H9 (cell line): Measurements from ENCODE around the gene AATK. TPM values are rescaled to one million over a fixed set of nuclear protein-coding genes. Genes with fewer than 3 reads are reported as not detected.

Experiments used
- DNase-seq: peaks from one replicate; pipeline ENCODE4 v3.0.0-alpha.2; 2017
- H2AFZ ChIP-seq: one replicate; pipeline ENCODE4 v1.6.1; 2013; ENCODE audit warnings: mild to moderate bottlenecking, low read length, control low read depth, moderate library complexity
- H2AK5ac ChIP-seq: 2 replicates; pipeline ENCODE4 v1.6.1; 2013; ENCODE audit warnings: low read length, control low read depth, mixed read lengths; ENCODE audit not compliant: insufficient read length
- H2BK120ac ChIP-seq: one replicate; pipeline ENCODE4 v1.6.1; 2013; ENCODE audit warnings: low read depth, mild to moderate bottlenecking, low read length, control low read depth, inconsistent platforms; ENCODE audit not compliant: poor library complexity, severe bottlenecking
- H2BK12ac ChIP-seq: 2 replicates; pipeline ENCODE4 v1.6.1; 2013; ENCODE audit warnings: low read length, control low read depth, mixed read lengths, low read depth; ENCODE audit not compliant: insufficient read length
- H2BK15ac ChIP-seq: 2 replicates; pipeline ENCODE4 v1.6.1; 2013; ENCODE audit warnings: low read depth, low read length, control low read depth
- H2BK20ac ChIP-seq: one replicate; pipeline ENCODE4 v1.6.1; 2013; ENCODE audit warnings: low read depth, mild to moderate bottlenecking, low read length, control low read depth, inconsistent platforms; ENCODE audit not compliant: poor library complexity, severe bottlenecking
- H2BK5ac ChIP-seq: 2 replicates; pipeline ENCODE4 v1.6.1; 2013; ENCODE audit warnings: low read length, control low read depth, mixed read lengths; ENCODE audit not compliant: insufficient read length
- H3K14ac ChIP-seq: 2 replicates; pipeline ENCODE4 v1.6.1; 2013; ENCODE audit warnings: low read length, control low read depth; ENCODE audit not compliant: insufficient read depth
- H3K18ac ChIP-seq: 2 replicates; pipeline ENCODE4 v1.6.1; 2013; ENCODE audit warnings: low read depth, mild to moderate bottlenecking, mixed read lengths, low read length, control low read depth; ENCODE audit not compliant: insufficient read length
- H3K23ac ChIP-seq: 2 replicates; pipeline ENCODE4 v1.6.1; 2013; ENCODE audit warnings: low read length, control low read depth, mixed read lengths, low read depth; ENCODE audit not compliant: insufficient read length
- H3K23me2 ChIP-seq: 2 replicates; pipeline ENCODE4 v1.6.1; 2013; ENCODE audit warnings: low read depth, mild to moderate bottlenecking, mixed read lengths, low read length, control low read depth; ENCODE audit not compliant: insufficient read length, poor library complexity, severe bottlenecking
- H3K27ac ChIP-seq: 2 replicates; pipeline ENCODE4 v1.5.1; 2013; ENCODE audit warnings: low read length, control low read depth, mixed read lengths, low read depth; ENCODE audit not compliant: insufficient read length
- H3K27me3 ChIP-seq: 2 replicates; pipeline ENCODE4 v1.6.1; 2013; ENCODE audit warnings: low read length, control low read depth, inconsistent platforms; ENCODE audit not compliant: insufficient read depth
- H3K4ac ChIP-seq: 2 replicates; pipeline ENCODE4 v1.6.1; 2013; ENCODE audit warnings: low read depth, mild to moderate bottlenecking, control low read depth, inconsistent platforms, low read length, moderate library complexity
- H3K4me1 ChIP-seq: 2 replicates; pipeline ENCODE4 v1.6.1; 2013; ENCODE audit warnings: low read length, control low read depth, inconsistent platforms; ENCODE audit not compliant: insufficient read depth
- H3K4me2 ChIP-seq: 2 replicates; pipeline ENCODE4 v1.6.1; 2013; ENCODE audit warnings: low read length, control low read depth, mixed read lengths; ENCODE audit not compliant: insufficient read length, insufficient read depth
- H3K56ac ChIP-seq: 2 replicates; pipeline ENCODE4 v1.6.1; 2013; ENCODE audit warnings: low read depth, mild to moderate bottlenecking, mixed read lengths, low read length, control low read depth; ENCODE audit not compliant: insufficient read length
- H3K79me1 ChIP-seq: 2 replicates; pipeline ENCODE4 v1.6.1; 2013; ENCODE audit warnings: low read depth, mild to moderate bottlenecking, moderate library complexity, low read length, control low read depth, inconsistent platforms; ENCODE audit not compliant: insufficient read depth, poor library complexity, severe bottlenecking
- H3K79me2 ChIP-seq: 2 replicates; pipeline ENCODE4 v1.6.1; 2013; ENCODE audit warnings: low read length, control low read depth, inconsistent platforms; ENCODE audit not compliant: insufficient read depth
- H3K9ac ChIP-seq: 2 replicates; pipeline ENCODE4 v1.6.1; 2013; ENCODE audit warnings: low read length, control low read depth, mixed read lengths; ENCODE audit not compliant: insufficient read length; ENCODE audit errors: extremely low read depth
- H3K9me3 ChIP-seq: one replicate; pipeline ENCODE4 v1.6.1; 2013; ENCODE audit warnings: low read depth, low read length, inconsistent platforms; ENCODE audit not compliant: control insufficient read depth
- H3T11ph ChIP-seq: one replicate; pipeline ENCODE4 v1.6.1; 2013; ENCODE audit warnings: mild to moderate bottlenecking, low read length, control low read depth, inconsistent platforms
- H4K20me1 ChIP-seq: one replicate; pipeline ENCODE4 v1.6.1; 2013; ENCODE audit not compliant: control insufficient read depth, insufficient read length, insufficient read depth
- H4K5ac ChIP-seq: 2 replicates; pipeline ENCODE4 v1.6.1; 2013; ENCODE audit warnings: low read depth, mild to moderate bottlenecking, mixed read lengths, low read length, control low read depth; ENCODE audit not compliant: insufficient read length
- H4K8ac ChIP-seq: replicated peaks from 2 replicates; pipeline ENCODE4 v1.6.1; 2013; ENCODE audit warnings: low read length, control low read depth, mixed read lengths, low read depth; ENCODE audit not compliant: insufficient read length
- H4K91ac ChIP-seq: 2 replicates; pipeline ENCODE4 v1.6.1; 2013; ENCODE audit warnings: low read depth, mild to moderate bottlenecking, moderate library complexity, mixed read lengths, low read length, control low read depth; ENCODE audit not compliant: insufficient read length
- H3K27ac Mint-ChIP-seq, 3 experiments: 2 replicates in 2 of 3; 3 replicates in 1 of 3; pipeline ENCODE4 v1.8.0; 2020 to 2021; ENCODE audit warnings: mixed read lengths in 3 of 3, mild to moderate bottlenecking in 1 of 3, moderate library complexity in 1 of 3
- H3K27me3 Mint-ChIP-seq: 2 replicates; pipeline ENCODE4 v1.8.0; 2021; ENCODE audit warnings: low read depth, mild to moderate bottlenecking, moderate library complexity, mixed read lengths
- H3K36me3 Mint-ChIP-seq, 3 experiments: 2 replicates in 2 of 3; 3 replicates in 1 of 3; pipeline ENCODE4 v1.8.0; 2020 to 2021; ENCODE audit warnings: low read depth in 3 of 3, mixed read lengths in 3 of 3; ENCODE audit not compliant: insufficient read depth in 1 of 3
- H3K4me1 Mint-ChIP-seq, 2 experiments: 2 replicates each; pipeline ENCODE4 v1.8.0; 2020; ENCODE audit warnings: mixed read lengths in 2 of 2
- H3K4me3 Mint-ChIP-seq, 2 experiments: 2 replicates in 1 of 2; 3 replicates in 1 of 2; pipeline ENCODE4 v1.8.0; 2020 to 2021; ENCODE audit warnings: mild to moderate bottlenecking in 2 of 2, mixed read lengths in 2 of 2, moderate library complexity in 1 of 2
- H3K9me3 Mint-ChIP-seq, 2 experiments: 2 replicates in 1 of 2; 3 replicates in 1 of 2; pipeline ENCODE4 v1.8.0; 2020; ENCODE audit warnings: mild to moderate bottlenecking in 2 of 2, mixed read lengths in 2 of 2, moderate library complexity in 1 of 2
- WGBS: extraction: QIAGEN DNeasy Blood & Tissue Kit; methylation state at CpG from one replicate; pipeline ENCODE4 v1.1.7; 2013; ENCODE audit warnings: missing lambda C conversion rate, low lambda C conversion rate, mixed read lengths; ENCODE audit not compliant: insufficient read length; ENCODE audit errors: extremely low coverage; 5-methylcytosine and 5-hydroxymethylcytosine counted together
- total RNA-seq: library from RNA; stranded (reverse); gene quantifications from 2 replicates; pipeline ENCODE4 v1.2.1, GENCODE V29; 2021
- TF ChIP-seq, protein P1 (sequence below): fragments of 200-600 bp; sonication (generic); conservative IDR thresholded peaks from 3 replicates; pipeline ENCODE4 v1.8.0; 2021; ENCODE audit warnings: antibody characterized with exemption, mild to moderate bottlenecking

Gene AATK
- total RNA-seq, 1 experiment from 2014 or later = 2.4 TPM

GRCh38 chr17:81115749-81116464 is 50.1 kb downstream of the AATK start:
- Histone ChIP-seq H3K56ac (no peak overlapping the region), H3K23ac (no peak overlapping the region), H3K18ac (no peak overlapping the region), H2BK15ac (no peak overlapping the region), H4K20me1 (no peaks in the 10 kb centered on the region), H3K4me2 (no peak overlapping the region), H3T11ph (no peak overlapping the region), H3K9ac (no peak overlapping the region), H3K27ac (no peak overlapping the region), H4K5ac (no peak overlapping the region), H3K4me1 (no peaks in the 10 kb centered on the region), H2BK5ac (no peak overlapping the region), H3K23me2 (no peaks in the 10 kb centered on the region), H2AFZ (no peak overlapping the region), H3K79me2 (no peaks in the 10 kb centered on the region), H4K8ac (no peak overlapping the region), H3K9me3 (no peaks in the 10 kb centered on the region), H2BK20ac (no peak overlapping the region), H4K91ac (no peak overlapping the region), H3K14ac (no peak overlapping the region; the same call in 1 of the 2 replicates), H2AK5ac (no peak overlapping the region), H2BK12ac (no peak overlapping the region), H3K27me3 (no peaks in the 10 kb centered on the region), H2BK120ac (no peak overlapping the region), H3K4ac (no peak overlapping the region), H3K79me1 (no peaks in the 10 kb centered on the region)
- Mint-ChIP-seq H3K27ac (peak overlapping the region in 1 of 3 experiments; percentile 75; a peak in 1 of 7 replicates), H3K9me3 (no peaks in the 10 kb centered on the region), H3K4me1 (peaks cover 5 to 12% of the 10 kb centered on the region in 2 experiments), H3K27me3 (no peaks in the 10 kb centered on the region; the same call in 1 of the 2 replicates), H3K36me3 (no peaks in the 10 kb centered on the region; a peak in 1 of 7 replicates), H3K4me3 (no peak overlapping the region)
- DNase-seq = no peak
- no CpG with 5 or more reads among the region's 22 CpGs for WGBS
- TF ChIP-seq, protein P1, sequence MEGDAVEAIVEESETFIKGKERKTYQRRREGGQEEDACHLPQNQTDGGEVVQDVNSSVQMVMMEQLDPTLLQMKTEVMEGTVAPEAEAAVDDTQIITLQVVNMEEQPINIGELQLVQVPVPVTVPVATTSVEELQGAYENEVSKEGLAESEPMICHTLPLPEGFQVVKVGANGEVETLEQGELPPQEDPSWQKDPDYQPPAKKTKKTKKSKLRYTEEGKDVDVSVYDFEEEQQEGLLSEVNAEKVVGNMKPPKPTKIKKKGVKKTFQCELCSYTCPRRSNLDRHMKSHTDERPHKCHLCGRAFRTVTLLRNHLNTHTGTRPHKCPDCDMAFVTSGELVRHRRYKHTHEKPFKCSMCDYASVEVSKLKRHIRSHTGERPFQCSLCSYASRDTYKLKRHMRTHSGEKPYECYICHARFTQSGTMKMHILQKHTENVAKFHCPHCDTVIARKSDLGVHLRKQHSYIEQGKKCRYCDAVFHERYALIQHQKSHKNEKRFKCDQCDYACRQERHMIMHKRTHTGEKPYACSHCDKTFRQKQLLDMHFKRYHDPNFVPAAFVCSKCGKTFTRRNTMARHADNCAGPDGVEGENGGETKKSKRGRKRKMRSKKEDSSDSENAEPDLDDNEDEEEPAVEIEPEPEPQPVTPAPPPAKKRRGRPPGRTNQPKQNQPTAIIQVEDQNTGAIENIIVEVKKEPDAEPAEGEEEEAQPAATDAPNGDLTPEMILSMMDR = no peak
